H1 (cell line): Measurements from ENCODE around the gene DENND1A. TPM values are rescaled to one million over a fixed set of nuclear protein-coding genes. Genes with fewer than 3 reads are reported as not detected.

Experiments
- ATF3 ChIP-seq: IDR thresholded peaks from 2 replicates; pipeline ENCODE4 v1.6.1; 2011; ENCODE audit warnings: low read depth, mild to moderate bottlenecking, low read length; ENCODE audit not compliant: insufficient read depth
- CHD7 ChIP-seq: fragments of 300-600 bp; sonication (generic); IDR thresholded peaks from 2 replicates; pipeline ENCODE4 v1.7.1; 2012; ENCODE audit warnings: low read length, moderate library complexity, mild to moderate bottlenecking, inconsistent platforms; ENCODE audit not compliant: insufficient replicate concordance
- HDAC2 ChIP-seq, 2 experiments: fragments of 300-600 bp in 1 of 2; sonication (generic) in 1 of 2; IDR thresholded peaks; 2 replicates each; pipeline ENCODE4 v1.6.1; 2011 to 2012; ENCODE audit warnings: low read depth in 2 of 2, low read length in 2 of 2, mild to moderate bottlenecking in 2 of 2, moderate library complexity in 2 of 2, borderline replicate concordance in 1 of 2, inconsistent platforms in 1 of 2
- KDM1A ChIP-seq: fragments of 200-600, 300-600 bp; sonication (generic); IDR thresholded peaks from 2 replicates; pipeline ENCODE4 v1.7.1; 2016; ENCODE audit warnings: mild to moderate bottlenecking, low read length, borderline replicate concordance
- MAX ChIP-seq: IDR thresholded peaks from 2 replicates; pipeline ENCODE4 v1.6.1; 2012; ENCODE audit warnings: inconsistent platforms
- SP1 ChIP-seq: IDR thresholded peaks from 2 replicates; pipeline ENCODE4 v1.6.1; 2011; ENCODE audit warnings: low read depth, low read length
- TBP ChIP-seq: IDR thresholded peaks from 2 replicates; pipeline ENCODE4 v1.6.1; 2011; ENCODE audit warnings: low read depth, low read length, improper control_type of control experiment
- polyA plus RNA-seq, 7 experiments: library from polyadenylated mRNA; depleted of rRNA in 3 of 7; stranded (reverse) in 5 of 7; unstranded in 2 of 7; fragments of >200 nt in 5 of 7; fragments of 200-250 nt in 2 of 7; gene quantifications; 1 replicate in 5 of 7; 2 replicates in 1 of 7; 4 replicates in 1 of 7; pipeline versions ENCODE4 v1.2.1 to v1.2.3, GENCODE V29; 2011 to 2013; ENCODE audit warnings: missing spikeins in 2 of 7, mixed read lengths in 2 of 7
- total RNA-seq: library from RNA; stranded (reverse); fragmentation: NEBNext Ultra II Directional; extraction: Animal tissue kit (Norgen Biotek cat#: 25700); gene quantifications from 2 replicates; pipeline ENCODE4 v1.2.1, GENCODE V29; 2021

The DENND1A gene
- total and polyA plus RNA-seq, 2 of the 8 experiments (the other 6 are each of a cell fraction or from before 2014, with no cell fraction given), result 24.1 to 26.4 TPM

DNA sequence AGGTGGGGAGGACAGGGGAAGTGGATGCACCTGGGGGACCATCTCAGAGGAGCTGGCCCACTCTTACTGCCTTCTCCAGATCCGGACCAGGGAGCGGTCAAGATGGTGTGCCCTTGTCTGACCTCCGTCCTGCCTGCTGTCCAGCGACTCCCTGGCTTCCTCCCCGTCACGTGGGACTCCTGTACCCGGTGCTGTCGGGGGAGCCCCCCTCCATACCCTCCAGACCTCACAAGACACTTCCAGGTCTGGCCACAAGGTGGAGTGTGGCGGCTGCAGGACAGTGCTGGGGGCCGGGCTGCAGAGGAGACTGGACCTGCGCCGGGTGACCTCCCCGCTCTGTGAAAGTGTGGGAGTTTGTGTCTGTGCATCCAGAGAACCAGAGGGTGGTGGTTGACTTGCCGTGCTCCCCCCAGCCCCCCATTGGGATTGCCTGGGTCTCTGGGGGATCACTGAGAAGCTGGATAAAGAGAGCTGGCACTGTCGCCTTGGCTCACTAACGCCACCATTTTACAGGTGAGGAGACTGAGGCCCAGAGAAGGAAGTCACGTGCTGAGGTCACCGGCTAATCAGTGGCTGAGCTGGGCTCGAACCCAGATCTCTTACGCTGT is 575.8 kb downstream of the DENND1A start (continued):
- no peak for TF ChIP-seq CHD7
- TF ChIP-seq KDM1A, result peak; percentile 96
- no peak for TF ChIP-seq SP1
- TF ChIP-seq MAX, result peak; percentile 64
- TF ChIP-seq HDAC2 (IDR thresholded peaks at IDR 0.05; ENCODE audit: borderline replicate concordance in 1 of 2, low read depth in 2 of 2, low read length in 2 of 2), result peak in 1 of 2 experiments; percentile 52; a peak in 1 of 4 replicates
- TF ChIP-seq ATF3, result 0 out of 2 replicates have a peak, but pooled peaks have one; percentile 3
- no peak for TF ChIP-seq TBP
